Spleen (tissue), 7 donors: Measurements from ENCODE around the gene ADAMTS17.

ENCODE experiments used
- CTCF ChIP-seq, 11 experiments: fragments of 200-600 bp in 7 of 11; fragments of 450-650 bp in 4 of 11; sonication (generic) in 4 of 11; IDR thresholded peaks in 8 of 11; conservative IDR thresholded peaks in 3 of 11; 1 replicate in 7 of 11; 2 replicates in 4 of 11; pipeline versions ENCODE4 v1.4.0 to v1.8.0; 2016 to 2021; ENCODE audit warnings: antibody characterized with exemption in 11 of 11, inconsistent platforms in 4 of 11, mild to moderate bottlenecking in 1 of 11
- POLR2AphosphoS5 ChIP-seq, 3 donors: sonication (generic); formaldehyde crosslinking; IDR thresholded peaks; one replicate each; pipeline ENCODE4 v1.5.1; 2017; ENCODE audit warnings: antibody characterized with exemption in 3 of 3
- donor health status: DM: no; HTN: no; CAD: no; lungs with moderate emphysema.
- donor health status: DM: no; HTN: no; CAD: no.
- donor health status: DM: no; HTN: no; CAD: no.

DNA sequence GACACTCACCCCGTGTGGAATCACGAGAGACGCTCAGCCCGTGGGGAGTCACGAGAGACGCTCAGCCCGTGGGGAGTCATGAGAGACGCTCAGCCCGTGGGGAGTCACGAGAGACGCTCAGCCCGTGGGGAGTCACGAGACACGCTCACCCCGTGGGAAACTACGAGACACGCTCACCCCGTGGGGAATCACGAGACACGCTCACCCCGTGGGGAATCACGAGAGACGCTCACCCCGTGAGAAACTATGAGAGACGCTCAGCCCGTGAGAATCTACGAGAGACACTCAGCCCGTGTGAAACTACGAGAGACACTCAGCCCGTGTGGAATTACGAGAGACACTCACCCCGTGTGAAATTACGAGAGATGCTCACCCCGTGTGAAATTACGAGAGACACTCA lies 49.8 kb downstream of the ADAMTS17 start:
- TF ChIP-seq CTCF (IDR thresholded peaks at IDR 0.05 in 8 of 11, conservative IDR thresholded peaks at IDR 0.05 in 3 of 11) (no peak), POLR2AphosphoS5 (IDR thresholded peaks at IDR 0.05) (no peak)
